Esophagus mucosa (tissue), 1 donor: ENCODE measurements around the gene CACNG4. TPM values are rescaled to one million over a fixed set of nuclear protein-coding genes. Genes with fewer than 3 reads are reported as not detected.

Source experiments
- ATAC-seq: fragments of 200-7000 bp; cut with Tn5 transposase; one replicate; pipeline ENCODE4 v1.9.1; 2020
- total RNA-seq: library from RNA; stranded (reverse); gene quantifications from one replicate; pipeline ENCODE4 v1.2.4, GENCODE V29; 2023
- donor health status: DM: yes; HTN: yes; CAD: no.

The CACNG4 gene
- total RNA-seq, 1 donor from 2014 or later: 0.08 TPM

- ATAC-seq: no peak
These were observed 20.0 kb upstream of the CACNG4 start for GRCh38 chr17:66944351-66945146.

DNA sequence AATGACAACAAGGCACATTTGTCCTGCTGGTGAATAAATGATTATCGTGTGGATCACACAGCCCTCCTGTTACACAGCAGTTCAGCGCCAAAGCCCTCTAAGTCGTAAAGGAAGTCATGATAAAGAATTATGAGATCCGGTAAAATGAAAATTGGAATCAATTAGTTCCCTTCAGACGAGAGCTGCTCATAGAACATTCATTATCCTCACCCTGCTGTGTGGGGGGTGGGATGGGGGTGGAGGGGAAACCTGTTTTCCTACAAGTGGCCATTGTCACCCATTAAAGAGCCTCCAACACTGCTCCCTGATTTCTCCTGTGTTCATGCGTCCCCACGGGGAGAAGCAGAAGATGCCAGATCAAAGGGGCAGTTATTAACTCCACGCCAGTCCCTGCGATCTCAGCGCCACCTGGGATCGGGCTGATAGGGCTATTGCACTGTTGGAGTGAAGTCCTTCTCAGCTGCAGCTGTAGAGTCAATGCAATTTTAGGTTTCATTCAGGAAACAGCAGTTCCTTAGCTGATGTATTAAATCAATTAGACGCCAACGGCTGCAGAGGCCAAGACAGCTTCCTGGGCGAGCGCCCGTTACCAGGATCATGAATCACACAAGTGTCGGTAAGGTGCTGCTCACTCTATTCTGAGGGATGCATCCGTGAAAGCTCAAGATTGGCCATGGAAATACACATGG lies 19.2 kb upstream of the CACNG4 start:
- ATAC-seq: peak; percentile 39

GRCh38 chr17:66946251-66946650 lies 18.3 kb upstream of the CACNG4 start:
- no peak for ATAC-seq

- ATAC-seq: no peak
These were observed 17.2 kb upstream of the CACNG4 start for GRCh38 chr17:66947311-66947710.

DNA sequence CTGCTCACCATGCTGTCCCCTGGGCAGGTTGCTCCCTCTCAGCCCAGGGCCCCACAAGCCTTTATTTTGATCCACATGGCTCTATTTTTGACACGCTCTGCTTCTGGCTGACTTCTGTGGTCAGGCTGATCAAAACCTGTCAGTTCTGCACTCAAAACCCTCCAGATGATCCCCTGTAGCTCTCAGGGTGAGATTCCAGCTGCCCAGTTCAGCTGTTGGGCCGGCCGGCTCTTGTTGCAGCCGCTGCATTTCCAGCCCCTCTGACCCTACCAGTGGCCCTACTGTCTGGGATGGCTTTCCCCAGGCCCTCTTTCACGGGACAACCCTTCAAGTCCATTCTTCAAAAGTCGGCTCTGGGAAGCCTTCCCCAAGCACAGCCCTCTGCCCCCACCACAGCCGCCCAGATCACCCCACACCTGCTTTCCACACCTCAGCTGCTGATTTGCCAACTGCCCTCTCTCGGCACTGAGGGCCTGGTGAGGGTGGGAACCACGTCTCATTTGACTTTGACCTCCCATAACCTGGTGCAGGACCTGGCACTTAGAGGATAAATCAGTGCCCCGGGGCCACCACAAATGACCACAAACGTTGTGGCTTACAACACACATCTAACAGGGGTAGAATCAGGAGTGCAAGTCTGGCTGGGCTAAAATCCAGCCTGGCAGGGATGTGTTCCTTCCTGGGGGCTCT lies 16.3 kb upstream of the CACNG4 start:
- ATAC-seq: no peak

- ATAC-seq: no peak
These were observed 15.0 kb upstream of the CACNG4 start for GRCh38 chr17:66949501-66949900.

DNA sequence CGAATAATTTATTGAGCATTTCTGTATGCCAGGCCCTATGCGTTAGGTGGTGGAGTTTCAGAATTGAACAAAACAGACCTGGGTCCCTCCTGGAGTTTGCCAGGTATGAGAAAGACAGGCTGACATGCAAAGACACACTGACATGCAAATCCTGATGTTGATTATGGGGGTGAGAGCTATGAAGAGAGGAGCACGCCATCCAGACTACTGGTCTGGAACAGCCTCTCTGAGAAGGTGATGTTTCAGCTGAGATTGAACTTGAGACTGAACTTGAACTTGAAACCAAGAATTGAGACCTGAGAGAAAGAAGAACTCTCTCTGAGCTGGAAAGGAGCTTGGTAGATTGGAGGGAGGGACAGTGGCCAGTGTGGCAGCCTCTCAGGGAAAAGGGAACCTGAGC lies 14.2 kb upstream of the CACNG4 start:
- ATAC-seq: no peak

- no peak for ATAC-seq
These were observed 13.5 kb upstream of the CACNG4 start for GRCh38 chr17:66950886-66951604.

DNA sequence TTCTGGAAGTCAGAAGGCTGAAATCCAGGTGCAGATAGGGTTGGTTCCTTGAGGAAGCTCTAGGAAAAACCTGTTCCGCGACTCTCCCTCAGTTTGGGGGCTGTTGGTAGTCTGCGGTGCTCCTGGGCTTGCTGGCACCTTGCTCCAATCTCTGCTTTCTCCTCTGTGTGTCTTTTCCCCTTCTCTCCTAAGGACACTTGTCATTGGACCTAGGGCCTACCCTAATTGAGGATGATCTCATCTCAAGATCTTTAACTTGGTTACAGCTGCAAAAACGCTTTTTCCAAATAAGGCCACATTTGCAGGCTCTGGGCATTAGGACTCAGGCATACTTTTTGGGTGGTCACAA lies 12.9 kb upstream of the CACNG4 start:
- no peak for ATAC-seq

GRCh38 chr17:66952031-66952524 lies 12.4 kb upstream of the CACNG4 start:
- ATAC-seq: peak; percentile 95

GRCh38 chr17:66952681-66953629 lies 11.6 kb upstream of the CACNG4 start:
- no peak for ATAC-seq

DNA sequence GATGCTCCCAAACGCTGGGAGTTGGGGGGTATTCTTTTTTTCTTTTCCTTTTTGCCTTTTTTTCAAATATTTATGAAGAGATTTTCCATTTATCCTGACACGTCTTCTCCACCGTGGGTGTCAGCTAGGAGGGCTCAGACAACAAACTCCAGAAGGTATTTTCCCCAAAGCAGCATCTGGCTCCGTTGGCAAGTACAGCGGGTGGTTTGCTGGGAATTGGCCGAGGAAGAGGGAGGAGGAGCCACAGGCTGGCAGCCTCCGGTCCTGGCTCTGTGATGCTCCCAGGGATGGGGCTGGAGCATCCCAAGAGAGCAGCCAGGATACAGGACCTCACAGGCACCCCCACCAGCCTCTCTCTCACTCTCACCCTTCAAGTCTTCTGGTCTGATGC lies 10.9 kb upstream of the CACNG4 start:
- ATAC-seq: no peak

DNA sequence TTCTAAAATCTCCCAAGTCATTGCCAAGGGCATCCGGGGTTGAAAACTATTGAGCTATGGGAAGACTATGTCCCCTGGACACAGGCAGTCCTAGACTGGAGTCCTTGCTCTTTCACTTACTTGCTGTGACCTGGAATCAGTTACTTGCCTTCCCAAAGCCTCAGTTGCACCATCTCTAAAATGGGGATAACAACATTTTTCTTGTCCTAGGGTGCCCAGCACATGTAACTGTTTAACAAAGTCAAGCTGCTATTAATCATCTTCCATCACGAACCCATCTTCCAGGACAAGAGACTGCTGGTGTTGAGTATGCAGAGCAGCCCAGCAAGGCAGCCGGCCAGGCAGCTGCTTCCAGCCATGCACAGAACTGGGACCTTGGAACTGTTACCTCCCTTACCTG lies 9.9 kb upstream of the CACNG4 start:
- ATAC-seq: no peak

GRCh38 chr17:66955821-66956220 lies 8.7 kb upstream of the CACNG4 start:
- no peak for ATAC-seq

- ATAC-seq: no peak
These were observed 7.6 kb upstream of the CACNG4 start for GRCh38 chr17:66956941-66957340.

GRCh38 chr17:66957343-66957742 lies 7.2 kb upstream of the CACNG4 start:
- ATAC-seq: no peak

DNA sequence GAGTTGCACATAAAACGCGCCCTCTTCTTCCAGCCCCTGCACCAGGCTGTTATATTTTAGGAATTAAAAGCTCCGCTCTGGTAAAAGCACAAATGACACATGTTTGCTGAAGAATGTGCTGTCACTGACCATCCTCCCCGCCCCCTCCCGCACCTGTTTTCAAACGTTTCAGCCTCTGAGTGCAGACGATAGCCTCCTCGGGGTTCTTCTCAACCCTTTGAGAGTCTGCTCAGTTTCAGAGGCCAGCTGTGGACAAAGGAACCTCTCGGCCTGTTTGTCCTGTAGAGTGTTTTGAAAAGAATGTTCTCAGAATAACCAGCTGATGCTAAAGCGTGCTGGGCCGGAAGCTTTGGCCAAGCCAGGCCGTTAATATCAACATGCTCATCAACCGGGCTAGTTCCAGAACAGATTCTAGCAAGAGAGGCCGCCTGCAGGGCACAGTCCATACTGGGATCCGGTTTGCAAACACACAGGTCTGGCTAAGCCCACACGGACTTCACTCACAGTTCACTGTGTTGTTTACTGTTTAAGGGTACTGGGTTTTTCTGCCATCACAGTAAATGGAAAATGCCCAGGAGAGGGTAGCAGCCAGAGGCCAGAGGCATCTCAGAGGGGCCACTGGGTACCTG lies 6.4 kb upstream of the CACNG4 start:
- ATAC-seq: no peak

DNA sequence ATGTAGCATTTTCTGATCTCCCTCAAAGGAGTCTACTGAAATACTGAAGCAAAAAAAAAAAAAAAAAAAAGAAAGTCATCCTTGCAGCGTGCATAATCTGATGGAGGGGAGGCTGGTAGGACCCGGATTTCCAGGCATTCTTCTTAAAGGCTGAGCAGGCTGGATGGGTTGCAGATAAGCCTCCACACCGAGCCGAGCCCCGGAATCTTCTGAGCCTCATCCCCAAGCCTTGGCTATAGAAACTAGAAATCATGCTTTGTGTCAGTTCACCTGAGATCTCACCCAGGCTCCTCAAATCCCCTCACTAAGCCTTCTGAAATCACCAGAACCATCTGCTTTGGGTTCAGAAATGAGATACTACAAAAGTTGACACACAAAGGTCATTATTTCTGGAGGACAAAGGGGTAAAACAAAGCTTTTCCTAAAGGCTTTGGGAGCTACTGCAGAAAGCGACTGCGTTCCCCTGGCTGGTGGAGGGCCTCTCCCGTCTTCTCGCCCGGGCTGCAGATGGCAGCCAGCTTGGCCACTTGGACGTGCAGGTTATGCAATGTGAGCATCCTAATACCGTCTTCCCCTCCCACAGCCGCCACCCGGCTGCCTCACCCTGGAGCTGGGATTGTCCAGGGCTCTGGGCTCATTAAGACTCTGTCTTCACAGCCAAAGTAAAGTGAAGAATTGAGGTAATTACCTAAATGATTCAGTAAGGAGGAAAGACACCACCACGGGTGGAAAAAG lies 4.7 kb upstream of the CACNG4 start:
- ATAC-seq: no peak

DNA sequence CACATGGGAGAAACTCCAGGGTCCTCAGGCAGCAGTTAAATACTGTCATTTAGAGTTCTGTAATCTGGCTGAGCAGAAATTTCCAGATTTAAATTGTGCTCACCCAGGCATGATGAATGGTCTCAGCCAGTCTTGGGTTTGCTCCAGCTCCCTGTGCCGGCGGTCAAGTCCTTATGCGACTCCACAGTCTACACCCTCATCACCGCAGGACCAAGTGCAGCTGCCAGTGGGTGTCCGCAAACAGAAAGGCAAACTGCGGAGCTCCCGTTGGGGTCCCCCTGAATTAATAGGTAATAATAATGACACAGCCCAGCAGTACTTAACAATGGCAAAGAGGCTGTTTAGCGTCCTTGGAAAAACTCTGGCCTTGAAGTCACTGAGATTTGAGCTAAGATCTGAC lies 3.9 kb upstream of the CACNG4 start:
- ATAC-seq: no peak

DNA sequence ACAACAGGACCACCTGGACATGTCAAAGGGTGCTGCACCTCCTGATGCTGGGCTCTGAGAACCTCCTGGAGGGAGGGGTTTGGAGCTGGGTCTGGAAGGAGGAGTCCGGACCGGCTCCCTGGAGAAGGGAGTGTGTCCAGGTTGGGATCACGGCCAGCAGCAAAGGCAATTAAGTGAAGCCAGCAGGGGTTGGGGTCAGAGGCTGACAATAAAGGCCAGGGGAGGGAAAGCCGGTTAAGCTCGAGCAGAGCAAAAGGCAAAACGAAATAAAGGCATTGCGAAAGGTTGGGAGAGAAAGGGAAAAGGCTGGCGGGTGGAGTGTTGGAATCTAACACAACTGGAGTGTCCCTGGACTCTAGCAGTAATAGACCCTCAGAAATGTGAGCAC lies 992 bp upstream of the CACNG4 start:
- ATAC-seq: no peak
